Transverse colon (tissue), 4 donors: ENCODE results near the gene NECAP2. TPM values are rescaled to one million over a fixed set of nuclear protein-coding genes. Genes with fewer than 3 reads are reported as not detected.
"Not testable (repeated sequence)": the region's sequence is repeated elsewhere in the genome, so short reads cannot be mapped to it uniquely, and the experiment has no call there.

Source experiments
- DNase-seq: peaks from one replicate; pipeline ENCODE4 v3.0.0-alpha.2; 2019
- H3K27ac ChIP-seq, 4 donors: fragments of 200-600 bp; sonication (generic); 2 replicates each; pipeline ENCODE4 v1.5.1; 2016 to 2018; ENCODE audit warnings: inconsistent platforms in 4 of 4
- H3K27me3 ChIP-seq: fragments of 200-600 bp; sonication (generic); 2 replicates; pipeline ENCODE4 v1.5.1; 2017; ENCODE audit warnings: inconsistent platforms
- H3K36me3 ChIP-seq, 4 donors: fragments of 200-600 bp; sonication (generic); 2 replicates each; pipeline ENCODE4 v1.5.1; 2017 to 2019; ENCODE audit warnings: inconsistent platforms in 4 of 4
- H3K4me1 ChIP-seq, 4 donors: fragments of 200-600 bp; sonication (generic); 2 replicates each; pipeline ENCODE4 v1.5.1; 2017 to 2020; ENCODE audit warnings: inconsistent platforms in 4 of 4
- H3K4me3 ChIP-seq, 4 donors: fragments of 200-600 bp; sonication (generic); 1 replicate in 1 of 4; 2 replicates in 3 of 4; pipeline versions ENCODE4 v1.5.1 to v1.6.1; 2017 to 2019; ENCODE audit warnings: inconsistent platforms in 4 of 4
- H3K9me3 ChIP-seq, 2 donors: fragments of 200-600 bp; sonication (generic); 2 replicates each; pipeline ENCODE4 v1.5.1; 2017 to 2019; ENCODE audit warnings: inconsistent platforms in 2 of 2
- EP300 ChIP-seq: sonication (generic); formaldehyde crosslinking; IDR thresholded peaks from one replicate; pipeline ENCODE4 v1.6.1; 2017; ENCODE audit warnings: antibody characterized with exemption, low read depth
- POLR2A ChIP-seq: fragments of 450-650 bp; IDR thresholded peaks from one replicate; pipeline ENCODE4 v1.6.1; 2016; ENCODE audit warnings: antibody characterized with exemption, mild to moderate bottlenecking, moderate library complexity
- POLR2AphosphoS5 ChIP-seq, 3 donors: sonication (generic); formaldehyde crosslinking; IDR thresholded peaks; one replicate each; pipeline ENCODE4 v1.6.1; 2016; ENCODE audit warnings: antibody characterized with exemption in 3 of 3
- WGBS, 2 donors: methylation state at CpG; one replicate each; pipeline ENCODE4 v1.1.5; 2018; ENCODE audit warnings: low coverage in 1 of 2; 5-methylcytosine and 5-hydroxymethylcytosine counted together
- in situ Hi-C, 4 donors: fragments of 200-750 bp; cut with MboI; loops; one replicate each; pipeline versions ENCODE4 v1.15.0 to v1.15.1; 2017; ENCODE audit warnings: low sequenced_read_pairs in 3 of 4, low pct_ligation_motif_present in 1 of 4, low pct_unique_long_range_greater_than_20kb in 1 of 4
- intact Hi-C: fragments of 100-400 bp; cut with DNase I; formaldehyde crosslinking; loops from one replicate; pipeline ENCODE4 v1.15.1; 2023; ENCODE audit warnings: low total_unique reads
- total RNA-seq, 4 donors: library from RNA; depleted of rRNA; stranded (reverse); fragments of >200 nt; gene quantifications; one replicate each; pipeline ENCODE4 v1.1.0, GENCODE V29; 2016
- TF ChIP-seq, protein P1 (sequence below), 5 experiments: fragments of 200-600 bp in 3 of 5; fragments of 450-650 bp in 2 of 5; sonication (generic) in 3 of 5; IDR thresholded peaks; 1 replicate in 2 of 5; 2 replicates in 3 of 5; pipeline ENCODE4 v1.5.1; 2016 to 2017; ENCODE audit warnings: antibody characterized with exemption in 5 of 5, inconsistent platforms in 3 of 5, mild to moderate bottlenecking in 2 of 5, moderate library complexity in 1 of 5

NECAP2 gene
- total RNA-seq, 4 donors from 2014 or later, result 34.4 to 58.2 (median 52.4) TPM

DNA sequence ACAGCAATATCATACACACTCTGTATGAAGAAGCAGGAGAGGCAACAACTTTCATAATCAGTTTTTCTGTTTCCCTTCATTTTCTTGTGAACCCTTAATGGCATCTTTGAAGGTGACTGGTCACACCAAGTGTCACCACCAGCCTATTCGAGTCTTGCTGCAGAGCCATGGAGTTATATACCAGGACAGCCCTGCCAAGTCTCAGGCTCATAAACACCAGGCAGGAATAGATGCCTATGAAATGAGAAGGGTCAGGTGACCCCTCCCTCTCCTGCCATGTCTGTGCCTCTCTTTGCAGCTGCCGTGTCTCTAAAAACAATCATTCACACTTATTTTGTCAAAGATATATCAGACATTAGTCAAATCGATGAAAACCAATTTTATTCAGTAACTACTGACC lies 28.0 kb downstream of the NECAP2 start:
- H3K27ac ChIP-seq, result no peak overlapping the region
- in situ Hi-C loops, result no loop called here
- no peaks in the 10 kb centered on the region for H3K27me3 ChIP-seq
- no peak overlapping the region for H3K4me3 ChIP-seq
- no peaks in the 10 kb centered on the region for H3K9me3 ChIP-seq
- TF ChIP-seq POLR2AphosphoS5 (IDR thresholded peaks at IDR 0.05), result no peak
- TF ChIP-seq POLR2A, result no peak
- TF ChIP-seq, protein P1, sequence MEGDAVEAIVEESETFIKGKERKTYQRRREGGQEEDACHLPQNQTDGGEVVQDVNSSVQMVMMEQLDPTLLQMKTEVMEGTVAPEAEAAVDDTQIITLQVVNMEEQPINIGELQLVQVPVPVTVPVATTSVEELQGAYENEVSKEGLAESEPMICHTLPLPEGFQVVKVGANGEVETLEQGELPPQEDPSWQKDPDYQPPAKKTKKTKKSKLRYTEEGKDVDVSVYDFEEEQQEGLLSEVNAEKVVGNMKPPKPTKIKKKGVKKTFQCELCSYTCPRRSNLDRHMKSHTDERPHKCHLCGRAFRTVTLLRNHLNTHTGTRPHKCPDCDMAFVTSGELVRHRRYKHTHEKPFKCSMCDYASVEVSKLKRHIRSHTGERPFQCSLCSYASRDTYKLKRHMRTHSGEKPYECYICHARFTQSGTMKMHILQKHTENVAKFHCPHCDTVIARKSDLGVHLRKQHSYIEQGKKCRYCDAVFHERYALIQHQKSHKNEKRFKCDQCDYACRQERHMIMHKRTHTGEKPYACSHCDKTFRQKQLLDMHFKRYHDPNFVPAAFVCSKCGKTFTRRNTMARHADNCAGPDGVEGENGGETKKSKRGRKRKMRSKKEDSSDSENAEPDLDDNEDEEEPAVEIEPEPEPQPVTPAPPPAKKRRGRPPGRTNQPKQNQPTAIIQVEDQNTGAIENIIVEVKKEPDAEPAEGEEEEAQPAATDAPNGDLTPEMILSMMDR (IDR thresholded peaks at IDR 0.05), result no peak
- no peak for TF ChIP-seq EP300
- H3K36me3 ChIP-seq, result peaks cover 0 to 5% (median 0%) of the 10 kb centered on the region in 4 donors
- intact Hi-C loops, result no loop called here
- no peaks in the 10 kb centered on the region for H3K4me1 ChIP-seq
- 68 to 100% methylated on average over 2 to 3 of the region's 3 CpGs for WGBS, 2 donors
- DNase-seq, result no peak

DNA sequence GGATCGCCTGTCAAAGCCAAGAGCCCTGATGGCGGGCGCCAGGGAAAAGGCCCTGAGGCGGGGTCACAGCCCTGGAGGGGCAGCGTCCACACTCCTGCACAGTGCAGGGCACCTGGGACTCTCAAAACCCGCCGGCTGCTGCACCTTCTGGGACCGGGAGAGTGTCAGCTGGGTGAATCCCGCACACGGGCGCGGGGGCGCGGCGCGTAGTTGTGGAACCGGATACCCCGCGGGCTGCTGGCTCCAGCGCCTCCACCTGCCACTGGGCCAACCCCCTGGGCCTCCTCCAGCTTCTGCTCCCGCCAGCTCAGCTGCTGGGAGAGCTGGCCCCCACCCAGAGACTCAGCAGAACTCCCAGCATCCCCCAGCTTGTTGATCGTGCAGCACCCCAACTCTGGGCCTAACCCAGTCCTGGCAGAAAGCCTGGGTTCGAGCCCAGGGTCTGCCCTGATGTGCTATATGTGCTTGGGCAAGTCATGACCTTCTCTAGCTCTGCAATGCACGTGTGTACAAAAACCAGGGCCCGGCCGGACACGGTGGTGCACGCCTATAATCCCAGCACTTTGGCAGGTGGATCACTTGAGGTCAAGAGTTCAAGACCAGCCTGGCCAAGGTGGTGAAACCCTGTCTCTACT lies 33.8 kb downstream of the NECAP2 start:
- H3K27me3 ChIP-seq, result no peaks in the 10 kb centered on the region
- no peaks in the 10 kb centered on the region for H3K4me1 ChIP-seq
- intact Hi-C loops (no loop called here), in situ Hi-C loops (no loop called here)
- no peak overlapping the region for H3K4me3 ChIP-seq
- H3K36me3 ChIP-seq, result peaks cover 0 to 8% (median 0%) of the 10 kb centered on the region in 4 donors
- WGBS, 2 donors, result 93% methylated on average over 28 of the region's 28 CpGs; no CpG with 5 or more reads in 1 of the 2 donors
- H3K9me3 ChIP-seq, result no peaks in the 10 kb centered on the region
- TF ChIP-seq POLR2AphosphoS5 (IDR thresholded peaks at IDR 0.05) (no peak), POLR2A (no peak), EP300 (no peak)
- TF ChIP-seq, protein P1 (IDR thresholded peaks at IDR 0.05), result no peak
- no peak overlapping the region for H3K27ac ChIP-seq
- DNase-seq, result no peak

DNA sequence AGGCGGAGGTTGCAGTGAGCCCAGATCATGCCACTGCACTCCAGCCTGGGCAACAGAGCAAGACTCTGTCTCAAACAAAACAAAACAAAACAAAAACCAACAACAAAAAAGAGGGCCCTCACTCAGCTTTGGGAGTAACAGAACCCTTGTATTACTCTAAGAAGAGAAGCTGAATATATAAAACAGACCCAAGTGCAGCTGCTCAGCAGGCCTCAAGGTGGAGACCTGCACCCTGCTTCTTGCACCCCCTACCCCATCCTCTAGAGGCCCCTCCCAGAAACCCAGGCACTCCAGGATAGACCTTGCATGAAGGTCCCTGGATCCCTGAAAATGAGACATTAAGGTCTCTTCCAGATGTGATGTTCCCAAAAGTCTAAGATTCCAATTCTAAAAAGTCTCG lies 34.4 kb downstream of the NECAP2 start:
- H3K27ac ChIP-seq, in situ Hi-C loops, H3K9me3 ChIP-seq, intact Hi-C loops, H3K4me3 ChIP-seq, DNase-seq, H3K36me3 ChIP-seq, H3K27me3 ChIP-seq, H3K4me1 ChIP-seq: not testable (repeated sequence)
- 96 to 100% methylated on average over 1 to 2 of the region's 2 CpGs for WGBS, 2 donors

DNA sequence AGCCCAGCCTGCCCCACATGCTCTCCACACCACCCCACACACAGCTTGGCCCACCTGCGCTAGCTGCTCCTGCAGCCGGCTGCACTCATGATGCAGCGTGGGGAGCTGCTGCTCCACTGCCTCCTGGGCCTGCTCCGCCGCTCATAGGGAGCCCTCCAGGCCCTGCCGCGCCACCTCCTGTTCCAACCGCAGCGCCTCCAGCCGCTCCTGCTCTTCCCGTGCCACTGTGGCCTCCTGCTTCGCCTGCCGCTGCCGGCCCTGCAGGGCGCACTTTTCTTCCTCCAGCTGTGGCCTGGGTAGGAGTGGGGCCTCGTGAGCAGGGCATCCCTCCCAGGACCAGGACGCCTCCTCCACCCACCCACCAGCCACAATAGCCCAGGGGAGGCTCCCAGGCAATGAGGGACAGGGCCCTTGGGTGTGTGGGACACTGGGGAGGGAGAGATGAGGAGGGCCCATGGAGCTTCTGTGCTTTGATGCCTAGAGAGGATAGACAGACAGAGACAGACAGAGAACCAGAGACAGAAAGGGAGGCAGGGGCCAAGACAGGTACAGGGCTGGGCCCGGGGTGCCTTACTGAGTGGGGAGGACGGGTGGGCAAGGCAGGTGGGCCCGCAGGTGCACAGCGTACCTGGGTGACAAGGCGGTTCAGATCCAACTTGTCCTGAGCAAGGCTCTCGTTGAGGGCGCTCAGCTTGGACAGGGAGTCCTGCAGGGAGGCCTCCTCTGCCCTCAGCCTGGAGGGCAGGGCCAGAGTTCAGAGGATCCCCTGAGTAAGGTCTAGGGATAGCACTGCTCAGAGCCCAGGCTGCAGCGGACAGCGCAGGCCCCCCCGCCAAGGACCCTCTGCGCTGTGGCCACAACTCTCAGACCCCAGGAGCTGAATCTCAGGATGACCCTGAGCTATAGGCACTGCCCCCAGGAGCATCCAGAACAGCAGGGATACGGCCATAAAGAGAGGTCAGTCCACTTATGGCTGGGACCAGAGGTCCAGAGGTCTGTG lies 35.5 kb downstream of the NECAP2 start:
- H3K27me3 ChIP-seq, H3K4me1 ChIP-seq, in situ Hi-C loops, H3K36me3 ChIP-seq, H3K4me3 ChIP-seq, H3K9me3 ChIP-seq, DNase-seq, H3K27ac ChIP-seq, intact Hi-C loops: not testable (repeated sequence)
- 92% methylated on average over 25 of the region's 29 CpGs; no CpG with 5 or more reads in 1 of the 2 donors for WGBS, 2 donors

DNA sequence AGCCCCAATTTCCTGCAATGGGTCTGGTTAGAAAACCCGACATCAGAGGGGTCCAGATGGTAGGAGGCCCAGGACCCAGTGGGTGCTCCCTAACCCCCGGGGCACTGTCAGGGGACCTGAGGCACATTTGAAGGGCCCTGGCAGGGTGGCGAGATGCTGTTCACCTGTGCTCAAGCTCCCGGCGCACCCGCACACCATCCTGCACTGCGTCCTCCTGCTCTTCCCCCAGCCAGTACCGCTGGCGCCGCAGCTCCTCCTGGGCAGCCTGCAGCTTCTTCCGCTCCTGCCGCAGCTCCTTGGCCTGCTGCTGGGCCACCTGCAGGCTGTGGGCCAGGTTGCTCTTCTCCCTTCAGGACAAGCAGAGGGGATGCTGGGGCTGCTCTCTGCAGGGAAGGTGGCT lies 37.6 kb downstream of the NECAP2 start:
- no peaks in the 10 kb centered on the region for H3K9me3 ChIP-seq
- WGBS, 2 donors, result 95% methylated on average over 12 of the region's 12 CpGs; no CpG with 5 or more reads in 1 of the 2 donors
- in situ Hi-C loops, result no loop called here
- no peak overlapping the region for H3K27ac ChIP-seq
- no peak overlapping the region for H3K4me3 ChIP-seq
- no peaks in the 10 kb centered on the region for H3K27me3 ChIP-seq
- no peaks in the 10 kb centered on the region for H3K4me1 ChIP-seq
- H3K36me3 ChIP-seq, result peaks cover 0 to 8% (median 0%) of the 10 kb centered on the region in 4 donors
- TF ChIP-seq, protein P1 (IDR thresholded peaks at IDR 0.05), result no peak
- TF ChIP-seq EP300 (no peak), POLR2AphosphoS5 (IDR thresholded peaks at IDR 0.05) (no peak), POLR2A (no peak)
- intact Hi-C loops, result no loop called here
- no peak for DNase-seq

DNA sequence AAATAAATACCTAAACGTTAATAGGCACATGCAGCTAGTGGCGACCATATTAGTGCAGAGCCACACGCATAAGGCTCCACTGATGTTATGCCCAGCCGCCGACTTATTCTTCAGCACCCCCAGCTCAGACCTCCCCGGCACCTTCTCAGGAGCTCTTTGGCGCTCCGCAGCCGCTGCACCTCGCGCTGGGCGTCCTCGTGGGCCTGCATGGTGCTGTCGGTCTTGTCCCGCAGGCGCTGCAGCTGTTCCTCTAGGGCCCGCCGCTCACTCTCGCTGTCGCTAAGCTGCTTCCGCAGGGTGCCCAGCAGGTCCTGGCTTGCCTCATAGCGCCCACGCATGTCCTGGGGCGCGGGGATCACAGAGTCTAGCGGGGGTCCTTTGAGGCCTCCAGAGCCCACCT lies 42.6 kb downstream of the NECAP2 start:
- intact Hi-C loops, H3K4me3 ChIP-seq, H3K9me3 ChIP-seq, DNase-seq, H3K27me3 ChIP-seq, in situ Hi-C loops, H3K27ac ChIP-seq, H3K36me3 ChIP-seq, H3K4me1 ChIP-seq: not testable (repeated sequence)
- 97 to 100% methylated on average over 3 to 26 of the region's 26 CpGs for WGBS, 2 donors

DNA sequence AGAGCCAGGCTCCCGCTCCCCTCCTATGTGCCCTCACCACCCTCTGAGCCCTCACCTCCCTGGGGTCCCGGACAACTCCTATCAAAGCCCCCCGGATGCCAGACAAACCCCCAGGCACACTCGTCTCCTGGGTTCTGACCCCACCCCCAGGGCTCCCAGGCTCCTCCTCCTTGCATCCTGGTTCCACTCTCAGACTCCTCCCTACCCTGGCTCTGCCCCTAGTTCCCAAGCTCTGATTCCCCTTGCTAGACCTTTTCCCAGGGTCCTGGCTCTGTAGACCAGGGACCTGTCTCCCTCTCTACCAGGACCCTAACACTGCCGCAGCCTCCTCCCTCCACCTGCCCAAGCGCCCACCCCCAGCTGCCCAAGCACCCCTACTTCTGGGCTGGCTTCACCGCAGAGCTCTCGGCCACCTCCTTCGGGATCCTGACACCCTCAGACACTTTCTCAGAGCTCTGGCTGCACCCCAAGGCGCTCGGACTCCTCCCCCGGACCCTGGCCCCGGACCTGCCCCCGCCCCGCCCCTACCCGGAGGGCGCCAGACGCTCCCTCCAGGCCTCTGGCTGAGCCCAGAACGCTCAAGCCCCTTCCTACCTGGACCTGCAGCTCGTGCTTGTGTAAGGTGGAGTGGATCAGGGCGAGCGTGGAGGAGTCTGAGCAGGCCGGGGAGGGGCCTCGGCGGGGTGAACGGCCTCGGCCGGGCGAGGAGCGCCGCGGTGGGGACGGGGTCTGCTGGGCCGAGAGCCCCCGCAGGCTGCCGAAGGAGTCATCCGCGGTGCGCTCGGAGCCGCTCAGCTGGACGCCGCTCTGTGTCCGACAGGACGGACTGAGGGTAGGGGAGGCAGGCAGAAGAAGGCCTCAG lies 43.3 kb downstream of the NECAP2 start:
- H3K9me3 ChIP-seq, H3K4me3 ChIP-seq, H3K36me3 ChIP-seq, in situ Hi-C loops, DNase-seq, H3K27ac ChIP-seq, intact Hi-C loops, H3K4me1 ChIP-seq, H3K27me3 ChIP-seq: not testable (repeated sequence)
- 89% methylated on average over 41 of the region's 45 CpGs; no CpG with 5 or more reads in 1 of the 2 donors for WGBS, 2 donors
